C4-2B (cell line): ENCODE measurements around the gene TPD52L2.

Experiments
- CTCF ChIP-seq: fragments of 450-650 bp; conservative IDR thresholded peaks from 2 replicates; pipeline ENCODE4 v1.5.1; 2017; ENCODE audit warnings: mild to moderate bottlenecking
- ZFX ChIP-seq: fragments of 450-650 bp; IDR thresholded peaks from 2 replicates; pipeline ENCODE4 v1.6.1; 2017

- TF ChIP-seq CTCF (no peak), ZFX (no peak)
Measured at GRCh38 chr20:63890616-63891015, 25.5 kb downstream of the TPD52L2 start.
